HUES48 (cell line): Measurements from ENCODE around the gene CLIC3.

Source experiments
- H3K27ac ChIP-seq: one replicate; pipeline ENCODE4 v1.7.0; 2013; ENCODE audit warnings: low read depth, low read length, inconsistent platforms
- H3K27me3 ChIP-seq: 2 replicates; pipeline ENCODE4 v1.6.1; 2013; ENCODE audit warnings: mild to moderate bottlenecking, low read length; ENCODE audit not compliant: control insufficient read depth, insufficient read depth
- H3K36me3 ChIP-seq: 2 replicates; pipeline ENCODE4 v1.6.1; 2013; ENCODE audit warnings: low read length; ENCODE audit not compliant: control insufficient read depth, insufficient read depth
- H3K4me1 ChIP-seq: 2 replicates; pipeline ENCODE4 v1.6.1; 2013; ENCODE audit warnings: mild to moderate bottlenecking, low read length; ENCODE audit not compliant: control insufficient read depth, insufficient read depth
- H3K4me3 ChIP-seq: 2 replicates; pipeline ENCODE4 v1.5.1; 2013; ENCODE audit warnings: mild to moderate bottlenecking, low read depth, low read length
- H3K9ac ChIP-seq: 2 replicates; pipeline ENCODE4 v1.6.1; 2013; ENCODE audit warnings: mild to moderate bottlenecking, low read depth, low read length, moderate library complexity
- H3K9me3 ChIP-seq: 2 replicates; pipeline ENCODE4 v1.6.1; 2013; ENCODE audit warnings: low read length; ENCODE audit not compliant: control insufficient read depth, insufficient read depth

CLIC3 gene

GRCh38 chr9:136952876-136953770 is 43.2 kb downstream of the CLIC3 start:
- no peaks in the 10 kb centered on the region for H3K36me3 ChIP-seq
- no peaks in the 10 kb centered on the region for H3K27me3 ChIP-seq
- no peak overlapping the region for H3K27ac ChIP-seq
- peaks cover 7% of the 10 kb centered on the region for H3K4me1 ChIP-seq
- no peaks in the 10 kb centered on the region for H3K9me3 ChIP-seq
- no peak overlapping the region for H3K4me3 ChIP-seq
- H3K9ac ChIP-seq: no peak overlapping the region

GRCh38 chr9:136952321-136952850 is 44.0 kb downstream of the CLIC3 start:
- no peak overlapping the region for H3K27ac ChIP-seq
- H3K9ac ChIP-seq: no peak overlapping the region

GRCh38 chr9:136951541-136952320 is 44.6 kb downstream of the CLIC3 start, which contains the start of gene LCN12:
Gene LCN12 (plus strand): TSS chr9:136952273. CDS start chr9:136952328, 55 bp downstream.
- Histone ChIP-seq H3K36me3 (no peaks in the 10 kb centered on the region), H3K27ac (no peak within 1 kb of the TSS), H3K4me3 (no peak within 1 kb of the TSS), H3K9ac (no peak within 1 kb of the TSS), H3K4me1 (peaks cover 12% of the 10 kb centered on the region), H3K9me3 (no peaks in the 10 kb centered on the region), H3K27me3 (no peaks in the 10 kb centered on the region)

More at GRCh38 chr9:136952321-136952850, 44.0 kb downstream of the CLIC3 start:
- H3K27me3 ChIP-seq: no peaks in the 10 kb centered on the region
- no peaks in the 10 kb centered on the region for H3K36me3 ChIP-seq
- H3K4me3 ChIP-seq: no peak overlapping the region
- no peaks in the 10 kb centered on the region for H3K9me3 ChIP-seq
- H3K4me1 ChIP-seq: peaks cover 12% of the 10 kb centered on the region

- no peaks in the 10 kb centered on the region for H3K9me3 ChIP-seq
- peaks cover 12% of the 10 kb centered on the region for H3K4me1 ChIP-seq
- H3K9ac ChIP-seq: peak overlapping the region; percentile 58
- peak overlapping the region; percentile 62 for H3K4me3 ChIP-seq
- H3K27me3 ChIP-seq: no peaks in the 10 kb centered on the region
- peak overlapping the region; percentile 70 for H3K27ac ChIP-seq
- no peaks in the 10 kb centered on the region for H3K36me3 ChIP-seq
These were observed 45.6 kb downstream of the CLIC3 start for GRCh38 chr9:136950656-136951276.

GRCh38 chr9:136949817-136950655 is 46.3 kb downstream of the CLIC3 start:
- no peaks in the 10 kb centered on the region for H3K36me3 ChIP-seq
- peaks cover 12% of the 10 kb centered on the region for H3K4me1 ChIP-seq
- H3K9me3 ChIP-seq: no peaks in the 10 kb centered on the region
- peak overlapping the region; percentile 62 for H3K4me3 ChIP-seq
- H3K27me3 ChIP-seq: no peaks in the 10 kb centered on the region
- H3K9ac ChIP-seq: peak overlapping the region; percentile 58
- peak overlapping the region; percentile 70 for H3K27ac ChIP-seq

GRCh38 chr9:136949239-136949816 is 47.0 kb downstream of the CLIC3 start:
- Histone ChIP-seq H3K4me1 (peaks cover 12% of the 10 kb centered on the region), H3K9me3 (no peaks in the 10 kb centered on the region), H3K27ac (peak overlapping the region; percentile 47), H3K9ac (peak overlapping the region; percentile 44; the same call in 1 of the 2 replicates), H3K4me3 (peak overlapping the region; percentile 62), H3K36me3 (no peaks in the 10 kb centered on the region), H3K27me3 (no peaks in the 10 kb centered on the region)

GRCh38 chr9:136947955-136948510 is 48.3 kb downstream of the CLIC3 start:
- no peak overlapping the region for H3K9ac ChIP-seq
- no peaks in the 10 kb centered on the region for H3K36me3 ChIP-seq
- peaks cover 12% of the 10 kb centered on the region for H3K4me1 ChIP-seq
- no peak overlapping the region for H3K27ac ChIP-seq
- H3K27me3 ChIP-seq: no peaks in the 10 kb centered on the region
- H3K4me3 ChIP-seq: no peak overlapping the region
- no peaks in the 10 kb centered on the region for H3K9me3 ChIP-seq

GRCh38 chr9:136947028-136947891 is 49.1 kb downstream of the CLIC3 start:
- Histone ChIP-seq H3K36me3 (peaks cover 4% of the 10 kb centered on the region), H3K4me1 (peaks cover 12% of the 10 kb centered on the region), H3K9me3 (no peaks in the 10 kb centered on the region), H3K27me3 (no peaks in the 10 kb centered on the region), H3K4me3 (no peak overlapping the region), H3K27ac (no peak overlapping the region), H3K9ac (no peak overlapping the region)
